ENCODE data around the gene P3H4.

GRCh38 chr17:41777157-41777573 is 34.6 kb downstream of the P3H4 start:
- TF ChIP-seq YY1 (IDR thresholded peaks at IDR 0.05; ENCODE audit: insufficient read depth, insufficient read length) (no peak), SUZ12 (IDR thresholded peaks at IDR 0.05; ENCODE audit: extremely low read depth, insufficient read depth, insufficient read length) (no peak), ZNF274 (IDR thresholded peaks at IDR 0.05; ENCODE audit: low read depth, low read length) (no peak)

All from NT2/D1 (cell line).